ENCODE results near the gene C5orf58.

DNA sequence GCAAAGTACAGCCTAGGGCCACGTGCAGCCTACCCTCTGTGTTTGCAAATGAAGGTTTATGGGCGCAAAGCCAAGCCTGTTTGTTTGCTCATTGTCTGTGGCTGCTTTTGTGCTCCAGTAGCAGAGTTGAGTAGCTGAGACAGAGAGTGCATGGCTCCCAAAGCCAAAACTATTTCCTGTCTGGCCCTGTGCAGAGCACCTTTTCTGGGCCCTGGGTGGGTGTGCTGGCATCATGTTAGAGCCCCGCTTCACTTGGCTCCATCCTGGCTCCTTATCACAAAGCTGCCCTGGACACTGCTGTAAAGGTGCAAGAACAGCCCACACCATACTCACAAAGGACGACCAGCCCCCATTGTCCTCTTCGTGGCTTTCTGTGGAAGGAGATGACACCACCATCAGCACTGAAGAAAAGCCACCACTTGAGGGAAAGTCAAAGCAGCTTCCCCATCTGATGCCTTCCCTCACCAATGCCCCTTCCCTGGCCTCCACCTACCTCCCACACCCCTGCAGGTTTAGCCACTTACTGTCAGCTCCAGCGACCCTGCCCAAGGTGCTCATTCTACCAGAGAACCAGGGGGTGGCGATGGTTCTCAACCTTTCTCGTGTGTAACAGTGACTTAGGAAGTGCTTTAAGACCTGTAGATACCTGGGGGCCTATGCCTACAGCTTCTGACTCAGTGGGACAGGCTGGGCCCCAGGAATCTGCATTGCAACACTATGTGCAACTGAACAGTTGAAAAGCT lies 41.4 kb downstream of the C5orf58 start:
- TF ChIP-seq, protein P1, sequence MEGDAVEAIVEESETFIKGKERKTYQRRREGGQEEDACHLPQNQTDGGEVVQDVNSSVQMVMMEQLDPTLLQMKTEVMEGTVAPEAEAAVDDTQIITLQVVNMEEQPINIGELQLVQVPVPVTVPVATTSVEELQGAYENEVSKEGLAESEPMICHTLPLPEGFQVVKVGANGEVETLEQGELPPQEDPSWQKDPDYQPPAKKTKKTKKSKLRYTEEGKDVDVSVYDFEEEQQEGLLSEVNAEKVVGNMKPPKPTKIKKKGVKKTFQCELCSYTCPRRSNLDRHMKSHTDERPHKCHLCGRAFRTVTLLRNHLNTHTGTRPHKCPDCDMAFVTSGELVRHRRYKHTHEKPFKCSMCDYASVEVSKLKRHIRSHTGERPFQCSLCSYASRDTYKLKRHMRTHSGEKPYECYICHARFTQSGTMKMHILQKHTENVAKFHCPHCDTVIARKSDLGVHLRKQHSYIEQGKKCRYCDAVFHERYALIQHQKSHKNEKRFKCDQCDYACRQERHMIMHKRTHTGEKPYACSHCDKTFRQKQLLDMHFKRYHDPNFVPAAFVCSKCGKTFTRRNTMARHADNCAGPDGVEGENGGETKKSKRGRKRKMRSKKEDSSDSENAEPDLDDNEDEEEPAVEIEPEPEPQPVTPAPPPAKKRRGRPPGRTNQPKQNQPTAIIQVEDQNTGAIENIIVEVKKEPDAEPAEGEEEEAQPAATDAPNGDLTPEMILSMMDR (IDR thresholded peaks at IDR 0.05): no peak
- TF ChIP-seq POLR2AphosphoS5 (IDR thresholded peaks at IDR 0.05; ENCODE audit: insufficient read depth in 1 of 2, low read depth in 1 of 2) (no peak), POLR2A (IDR thresholded peaks at IDR 0.05) (no peak)

Data from vagina (tissue), 2 donors.